Right renal pelvis (tissue), 4 donors: ENCODE measurements around the gene ADGRV1. TPM values are rescaled to one million over a fixed set of nuclear protein-coding genes. Genes with fewer than 3 reads are reported as not detected.
A peak's percentile ranks its signal among the peaks of the same experiment; 100 is the strongest.

Experiments
- DNase-seq, 4 donors: peaks; one replicate each; pipeline ENCODE4 v3.0.0-alpha.2; 2013; ENCODE audit warnings: low read depth in 4 of 4, low spot score in 3 of 4, missing footprints in 1 of 4
- polyA plus RNA-seq, 4 donors: library from polyadenylated mRNA; unstranded; fragments of 120-200 nt; gene quantifications; one replicate each; pipeline ENCODE4 v1.2.1, GENCODE V29; 2013; ENCODE audit not compliant: insufficient read length in 4 of 4

The ADGRV1 gene
- polyA plus RNA-seq, 4 donors: 8.6 to 12.6 (median 12.0) TPM

DNA sequence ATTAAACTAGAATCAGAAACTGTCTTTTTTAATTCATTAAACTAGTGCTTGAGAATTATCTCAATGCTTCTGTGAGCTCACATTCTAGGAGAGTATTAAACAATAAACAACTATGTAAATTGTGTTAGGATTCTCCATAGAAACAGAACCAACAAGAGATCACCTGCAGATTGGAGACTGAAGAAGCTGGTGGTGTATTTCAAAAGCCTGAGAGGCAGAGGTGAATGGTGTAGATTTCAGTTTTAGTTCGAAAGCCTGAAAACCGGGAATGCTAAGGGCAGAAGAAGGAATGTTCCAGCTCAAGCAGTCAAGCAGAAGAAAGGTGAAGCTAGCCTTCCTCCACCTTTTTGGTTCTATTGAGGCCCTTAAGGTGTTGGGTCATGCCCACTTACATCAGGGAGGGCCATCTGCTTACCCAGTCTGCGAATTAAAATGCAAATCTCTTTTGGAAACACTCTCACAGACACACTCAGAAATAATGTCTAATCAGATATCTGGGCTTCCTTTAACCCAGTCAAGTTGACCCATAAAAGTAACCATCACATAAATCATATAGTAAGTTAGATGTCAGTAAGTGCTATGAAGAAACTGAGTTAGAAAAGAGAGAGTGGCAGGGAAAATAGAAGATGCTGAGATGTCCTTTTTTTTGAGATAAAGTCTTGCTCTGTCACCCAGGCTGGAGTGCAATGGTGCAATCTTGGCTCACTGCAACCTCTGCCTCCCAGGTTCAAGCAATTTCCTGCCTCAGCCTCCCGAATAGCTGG is 533.1 kb downstream of the ADGRV1 start:
- DNase-seq: no peak

DNA sequence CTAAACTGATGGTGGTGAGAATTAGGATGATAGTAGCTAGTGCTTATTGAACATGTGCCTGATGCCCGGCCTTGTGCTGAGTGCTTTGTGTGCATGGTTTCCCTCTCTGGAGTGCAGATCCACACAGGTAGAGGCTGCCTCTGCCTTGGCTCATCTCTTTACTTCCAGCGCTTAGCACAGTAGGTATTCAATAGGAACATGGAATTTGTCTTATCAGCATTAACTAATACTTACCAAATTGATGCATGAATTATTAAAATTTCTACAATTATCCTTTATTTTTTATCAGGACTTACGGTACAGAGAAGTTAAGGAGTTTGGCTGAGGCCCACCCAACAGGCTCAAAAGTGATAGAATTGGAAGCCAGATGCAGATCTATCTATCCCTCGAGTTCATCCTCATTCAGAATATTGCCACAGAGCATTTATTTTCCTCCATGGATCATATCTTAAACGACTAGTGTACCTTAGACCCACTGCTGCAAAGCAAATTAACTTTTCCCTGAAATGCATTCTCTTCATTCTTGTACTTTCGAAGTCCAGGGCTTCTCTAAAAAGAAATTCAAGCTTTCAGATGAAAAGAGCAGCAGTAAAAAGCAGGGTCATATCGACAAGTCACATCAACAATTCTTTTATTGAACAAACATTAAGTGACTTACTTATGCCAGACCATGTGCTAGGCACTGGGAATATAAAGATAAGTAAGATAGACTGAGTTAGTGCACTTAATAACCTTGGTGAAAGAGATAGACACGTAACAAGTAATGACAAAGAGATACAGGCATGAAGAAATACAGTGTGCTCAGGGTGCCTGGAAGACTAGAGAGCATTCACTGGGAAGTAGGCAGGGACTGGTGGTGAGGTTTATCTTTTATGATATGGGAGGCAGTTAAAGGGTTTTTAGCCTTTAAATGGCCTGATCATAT is 534.5 kb downstream of the ADGRV1 start:
- no peak for DNase-seq

DNA sequence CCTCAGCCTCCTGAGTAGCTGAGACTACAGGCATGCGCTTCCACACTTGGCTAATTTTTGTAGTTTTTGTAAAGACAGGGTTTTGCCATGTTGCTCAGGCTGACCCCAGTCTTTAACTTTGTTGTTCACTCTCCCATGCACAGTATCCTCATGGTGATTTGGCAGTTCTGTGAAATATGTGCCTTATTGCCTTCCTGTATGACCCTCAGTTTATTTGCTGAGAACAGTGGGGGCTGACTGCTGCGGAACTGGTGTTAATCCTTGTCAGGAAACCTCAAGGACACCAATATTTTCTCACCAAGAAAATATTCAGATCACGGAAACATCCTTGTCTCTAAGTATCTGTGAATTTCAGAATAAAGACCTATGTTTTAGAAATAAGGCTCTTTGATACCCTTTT is 536.7 kb downstream of the ADGRV1 start:
- no peak for DNase-seq

DNA sequence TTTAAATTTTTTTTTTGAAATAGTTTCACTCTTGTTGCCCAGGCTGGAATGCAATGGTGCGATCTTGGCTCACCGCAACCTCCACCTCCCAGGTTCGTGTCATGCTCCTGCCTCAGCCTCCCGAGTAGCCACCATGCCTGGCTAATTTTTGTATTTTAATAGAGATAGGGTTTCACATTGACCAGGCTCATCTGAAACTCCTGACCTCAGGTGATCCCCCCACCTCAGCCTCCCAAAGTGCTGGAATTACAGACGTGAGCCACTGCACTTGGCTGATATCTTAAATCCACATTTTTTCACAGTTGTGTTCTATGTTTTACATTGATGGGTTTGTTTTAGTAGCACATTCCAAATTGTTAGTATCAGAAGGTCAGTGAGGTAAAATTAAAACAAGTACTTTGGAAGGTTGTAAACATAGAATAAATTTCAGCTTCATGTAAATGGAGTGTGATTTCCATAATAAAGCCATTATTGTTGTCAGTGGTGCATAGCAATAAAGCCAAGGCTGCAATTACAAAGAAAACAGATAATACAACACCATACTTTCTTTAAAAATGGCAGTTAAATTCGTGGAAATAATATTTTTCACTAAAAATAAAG is 537.3 kb downstream of the ADGRV1 start:
- DNase-seq: no peak

DNA sequence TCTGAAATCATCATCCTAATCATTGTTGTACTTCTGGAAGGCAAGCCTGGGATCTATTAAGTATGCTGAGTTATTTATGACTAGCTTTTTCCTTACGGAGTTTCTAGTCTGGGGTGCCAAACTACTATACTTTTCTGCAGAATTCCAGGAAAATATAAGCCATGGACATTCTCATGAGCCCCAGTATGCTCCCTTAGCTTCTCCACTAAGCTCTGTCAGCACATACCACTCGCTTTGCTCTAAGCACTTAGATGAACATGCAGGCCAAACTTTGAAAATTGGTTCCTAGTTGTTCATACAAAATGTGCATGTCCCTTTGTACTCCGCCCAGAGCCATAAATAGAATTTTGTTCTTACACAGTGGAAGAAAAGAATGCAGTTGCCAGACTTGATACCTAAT is 539.9 kb downstream of the ADGRV1 start:
- DNase-seq: no peak

DNA sequence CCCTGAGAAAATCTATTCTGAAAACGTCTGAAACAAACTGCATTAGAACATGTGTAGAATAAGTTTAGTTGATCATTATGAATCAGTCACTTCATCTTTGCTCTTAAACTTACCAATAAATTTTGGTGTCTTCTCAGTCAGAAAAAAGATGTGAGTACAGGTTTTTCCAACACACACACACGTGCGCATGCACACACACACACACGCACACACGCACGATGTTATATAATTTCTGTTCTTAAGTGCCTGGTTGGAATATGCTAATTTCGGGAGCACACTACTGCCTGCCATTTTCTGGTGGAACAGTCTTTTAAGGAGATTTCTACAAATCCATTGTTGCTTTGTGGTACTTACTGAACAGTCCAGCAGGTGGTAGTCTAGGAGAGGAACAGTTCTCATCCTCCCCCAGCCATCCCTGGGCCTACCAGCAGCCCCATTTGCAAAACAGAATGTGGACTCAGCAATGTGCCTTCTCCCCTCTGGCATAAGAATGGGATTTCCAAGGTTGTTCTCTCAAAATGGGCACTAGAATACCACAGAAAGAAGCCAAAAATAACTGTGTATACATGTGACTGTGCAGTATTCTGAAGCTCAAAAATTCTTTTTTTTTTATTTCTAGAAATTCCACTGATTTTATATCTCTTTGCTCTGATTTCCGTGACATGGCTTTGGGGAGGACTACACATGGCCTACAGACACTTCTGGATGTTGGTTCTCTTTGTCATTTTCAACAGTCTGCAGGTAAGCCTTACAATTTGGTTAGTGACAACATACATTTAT is 543.2 kb downstream of the ADGRV1 start:
- DNase-seq: peak; percentile 45 to 65 (median 62)

DNA sequence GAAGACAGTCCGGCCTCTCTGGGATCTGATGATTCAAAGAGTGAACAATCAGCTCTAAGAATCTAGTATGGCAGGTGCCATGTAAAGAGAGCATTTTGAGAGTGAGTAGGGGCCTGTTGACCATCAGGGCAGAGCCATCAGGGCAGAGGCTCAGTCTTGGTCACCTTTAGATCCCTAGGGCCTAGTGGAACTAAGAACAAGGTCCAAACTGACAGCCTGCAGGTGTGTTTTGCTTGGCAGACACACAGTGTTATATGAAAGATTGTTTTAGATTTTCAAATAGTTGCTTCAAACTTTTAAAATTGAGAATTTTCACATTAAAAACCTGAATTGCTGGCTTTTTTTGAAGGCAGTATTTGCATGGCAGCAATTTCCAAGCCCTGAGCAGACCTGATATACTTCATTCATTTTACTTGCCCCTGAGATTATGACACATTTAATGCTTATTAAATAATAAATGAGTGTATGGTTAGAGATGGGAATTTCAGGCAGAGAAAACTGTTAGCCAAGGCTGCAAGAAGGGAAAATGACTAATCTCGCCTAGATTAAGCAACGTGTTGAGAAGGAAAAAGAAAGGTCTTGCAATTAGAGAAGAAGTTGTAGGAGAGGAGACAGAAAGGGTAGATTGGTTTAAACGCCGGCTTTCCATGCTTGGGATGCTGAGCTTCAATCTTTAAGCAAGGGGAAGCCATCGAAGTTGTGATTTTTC is 544.9 kb downstream of the ADGRV1 start:
- no peak for DNase-seq

DNA sequence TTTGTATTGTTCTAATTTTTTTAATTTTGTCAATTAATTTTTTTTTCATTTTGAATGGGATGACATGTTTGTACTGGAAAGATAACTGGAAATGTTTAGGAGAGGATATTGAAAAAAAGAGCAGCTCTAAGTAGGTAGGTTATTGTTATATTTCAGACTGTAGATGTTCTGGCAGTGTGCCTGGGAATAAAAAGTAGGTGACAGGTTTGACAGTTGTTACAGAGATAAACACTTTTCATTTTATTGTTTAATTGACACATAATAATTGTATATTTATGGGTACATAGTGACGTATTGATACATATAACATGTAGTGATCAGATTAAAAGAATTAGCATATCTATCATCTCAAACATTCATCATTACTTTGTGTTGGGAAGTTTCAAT is 545.5 kb downstream of the ADGRV1 start:
- no peak for DNase-seq

DNA sequence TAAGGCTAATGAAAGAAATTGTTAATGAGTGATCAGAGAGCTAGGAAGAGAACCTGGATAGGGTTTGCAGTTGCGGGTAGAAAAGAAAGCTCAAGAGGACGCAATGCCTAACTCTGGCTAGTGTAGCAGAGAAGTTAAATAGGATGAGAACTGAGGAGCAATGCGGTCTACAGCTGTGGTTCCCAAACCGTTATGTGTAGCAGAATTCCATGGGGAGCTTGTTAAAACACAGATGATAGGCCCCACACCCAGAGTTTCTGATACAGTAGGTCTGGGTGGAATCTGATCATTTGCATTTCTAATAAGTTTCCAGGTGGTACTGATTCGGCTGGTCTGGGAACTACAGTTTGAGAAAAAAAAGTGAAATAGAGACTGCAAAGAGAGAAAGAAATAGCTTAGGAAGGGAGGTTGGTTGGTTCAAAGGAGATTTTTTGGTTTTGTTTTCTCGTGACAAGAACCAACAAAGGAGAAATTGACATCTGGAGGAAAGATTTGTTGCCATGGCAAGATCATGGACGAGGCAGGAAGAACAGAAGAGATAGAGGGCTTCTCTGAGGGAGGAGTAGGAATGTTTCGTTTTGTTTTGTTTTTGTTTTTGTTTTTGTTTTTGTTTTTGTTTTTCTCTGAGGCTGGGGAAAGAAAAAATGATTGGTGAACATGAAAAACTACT is 548.4 kb downstream of the ADGRV1 start:
- DNase-seq: no peak

DNA sequence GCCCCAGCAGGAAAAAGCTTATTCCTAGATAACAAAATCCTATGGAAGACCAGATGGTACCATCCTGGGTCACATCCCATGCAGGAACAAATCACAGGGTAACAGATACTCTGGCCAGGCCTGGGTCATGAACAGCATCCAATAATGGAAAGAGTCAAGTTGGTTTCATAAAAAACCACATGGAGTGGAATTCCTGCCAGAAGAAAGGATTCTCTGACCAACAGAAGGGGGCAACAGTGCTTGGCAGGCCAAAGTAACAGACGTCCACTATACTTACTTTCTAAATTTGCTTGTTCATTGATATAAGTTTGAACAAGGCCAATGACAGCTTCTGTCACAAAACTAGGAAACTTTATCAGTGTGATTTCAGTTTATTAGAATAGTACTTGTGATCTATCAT is 551.0 kb downstream of the ADGRV1 start:
- DNase-seq: no peak

DNA sequence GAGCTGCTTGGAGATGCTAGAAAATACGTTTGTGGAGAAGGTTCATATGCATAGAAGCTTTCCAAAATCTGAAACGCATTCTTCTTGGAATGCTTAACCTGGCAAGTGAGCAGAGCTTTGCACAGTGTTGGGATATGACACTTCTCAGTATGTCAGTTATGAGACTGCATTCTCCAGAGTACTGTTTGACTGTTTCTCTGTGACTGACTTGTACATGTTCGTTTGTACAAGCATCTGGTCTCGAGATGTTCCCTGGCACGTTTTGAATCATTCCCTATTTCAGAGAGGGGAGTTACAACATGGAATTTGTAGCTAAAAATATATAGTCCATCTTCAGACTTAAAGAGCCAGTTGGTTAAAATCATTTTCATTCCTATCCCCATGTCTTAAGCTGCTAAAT is 552.1 kb downstream of the ADGRV1 start:
- no peak for DNase-seq

DNA sequence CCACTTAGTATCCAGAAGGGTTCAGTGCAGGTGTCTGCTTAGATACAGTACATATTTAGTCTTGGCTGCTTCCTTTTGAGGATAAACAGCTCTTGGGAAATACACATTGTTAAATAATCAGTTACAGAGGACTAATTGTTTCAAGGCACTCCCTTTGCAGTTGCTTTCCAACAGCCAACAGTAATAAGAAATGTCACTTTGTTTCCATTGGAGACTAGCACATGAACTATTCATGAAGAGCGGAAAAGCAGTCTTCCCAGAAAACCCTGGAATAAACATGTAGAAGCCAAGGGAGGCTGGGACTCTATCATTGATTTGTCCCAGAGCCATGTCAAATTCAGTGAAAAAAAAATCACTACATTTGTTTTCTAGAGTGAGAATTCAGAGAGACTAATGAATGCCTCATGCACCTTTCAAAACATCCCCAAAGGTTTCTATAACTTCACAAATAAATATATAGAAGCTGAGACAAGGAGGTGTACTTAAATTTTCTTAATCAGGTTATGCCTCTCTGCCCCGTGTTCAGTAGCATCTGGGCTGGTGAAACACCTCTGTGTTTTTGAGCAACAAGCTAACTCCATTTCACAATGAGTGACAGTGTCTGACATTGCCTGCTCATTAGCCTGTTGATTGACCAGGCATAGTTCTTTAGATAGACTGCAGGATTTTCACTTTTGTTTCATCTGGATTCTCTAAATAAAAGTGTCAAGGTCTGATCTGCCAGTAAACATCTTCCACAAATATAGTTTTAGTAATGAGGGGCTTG is 553.1 kb downstream of the ADGRV1 start:
- DNase-seq: no peak

DNA sequence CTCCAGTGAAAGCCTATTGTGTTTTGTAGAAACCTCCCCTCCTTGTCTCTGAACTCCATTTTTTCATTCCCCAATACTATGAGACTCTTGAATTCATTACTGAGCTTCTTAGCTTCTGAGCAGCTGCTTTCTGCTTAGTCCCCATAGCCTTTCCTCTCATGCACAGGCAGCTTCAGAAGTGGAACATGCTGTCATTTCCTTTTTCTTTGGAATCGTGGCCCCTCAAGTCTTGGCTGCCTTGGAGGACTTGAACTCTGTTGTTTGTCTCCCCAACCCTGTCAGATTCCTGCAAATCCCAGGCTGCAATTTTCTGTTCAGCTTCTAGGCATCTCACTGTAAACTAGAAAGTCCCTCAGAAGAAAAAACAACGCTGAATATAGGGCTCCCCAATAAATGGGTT is 556.1 kb downstream of the ADGRV1 start:
- no peak for DNase-seq

DNA sequence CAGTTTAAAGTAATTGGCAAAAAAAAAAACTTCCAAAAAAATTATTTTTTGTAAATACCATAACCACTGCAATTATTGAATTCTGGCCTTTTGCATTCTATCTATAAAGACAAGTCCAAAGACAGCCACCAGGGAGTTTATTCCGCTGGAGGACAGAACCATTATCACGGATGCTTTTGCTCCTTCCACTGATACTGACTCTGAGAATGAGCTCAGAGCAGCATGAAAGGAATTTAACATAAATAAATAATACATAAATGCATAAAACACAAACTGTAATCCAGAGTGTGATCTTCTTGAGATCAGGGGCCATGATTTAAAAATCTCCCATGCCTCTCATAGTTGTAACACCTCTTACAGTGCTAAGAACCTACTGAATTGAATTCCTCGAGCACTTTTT is 559.8 kb downstream of the ADGRV1 start:
- no peak for DNase-seq

DNA sequence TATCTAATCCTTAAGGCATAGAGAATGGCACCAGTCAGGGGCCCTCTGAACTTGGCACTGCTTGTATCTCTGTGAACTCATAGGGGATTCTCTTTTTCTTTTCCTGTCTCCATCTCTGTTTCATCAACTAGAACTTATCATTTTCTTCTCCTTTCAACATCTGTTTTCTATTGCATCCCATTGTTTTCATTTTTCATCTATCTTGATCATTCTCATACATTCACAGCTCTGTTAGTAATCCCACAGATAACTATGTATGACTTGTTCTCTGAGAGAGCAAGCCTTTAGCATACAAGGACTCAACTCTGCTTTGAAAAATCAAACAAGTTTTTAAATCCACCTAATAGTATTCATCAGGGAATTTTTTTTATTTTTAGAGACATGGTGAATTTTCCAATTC is 560.2 kb downstream of the ADGRV1 start:
- DNase-seq: no peak

DNA sequence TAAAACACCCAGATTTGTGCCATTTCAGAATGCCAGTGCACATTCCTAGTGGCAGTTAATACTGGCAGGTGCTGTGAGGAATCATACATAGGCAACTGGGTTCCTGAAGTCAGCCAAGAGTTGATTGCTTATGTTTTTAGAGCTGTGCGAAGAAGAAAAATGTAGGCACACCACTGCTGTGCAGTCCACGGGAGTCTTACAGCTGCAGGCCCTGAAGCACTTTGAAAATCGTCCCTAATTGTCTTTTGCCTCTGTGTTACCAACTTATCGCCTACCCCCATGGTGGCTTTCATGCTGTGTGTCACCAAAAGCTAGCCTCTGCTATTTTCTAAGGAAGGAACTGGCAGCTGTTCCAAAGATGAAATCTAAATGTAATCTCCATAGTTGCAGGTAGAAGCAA is 560.6 kb downstream of the ADGRV1 start:
- DNase-seq: no peak

DNA sequence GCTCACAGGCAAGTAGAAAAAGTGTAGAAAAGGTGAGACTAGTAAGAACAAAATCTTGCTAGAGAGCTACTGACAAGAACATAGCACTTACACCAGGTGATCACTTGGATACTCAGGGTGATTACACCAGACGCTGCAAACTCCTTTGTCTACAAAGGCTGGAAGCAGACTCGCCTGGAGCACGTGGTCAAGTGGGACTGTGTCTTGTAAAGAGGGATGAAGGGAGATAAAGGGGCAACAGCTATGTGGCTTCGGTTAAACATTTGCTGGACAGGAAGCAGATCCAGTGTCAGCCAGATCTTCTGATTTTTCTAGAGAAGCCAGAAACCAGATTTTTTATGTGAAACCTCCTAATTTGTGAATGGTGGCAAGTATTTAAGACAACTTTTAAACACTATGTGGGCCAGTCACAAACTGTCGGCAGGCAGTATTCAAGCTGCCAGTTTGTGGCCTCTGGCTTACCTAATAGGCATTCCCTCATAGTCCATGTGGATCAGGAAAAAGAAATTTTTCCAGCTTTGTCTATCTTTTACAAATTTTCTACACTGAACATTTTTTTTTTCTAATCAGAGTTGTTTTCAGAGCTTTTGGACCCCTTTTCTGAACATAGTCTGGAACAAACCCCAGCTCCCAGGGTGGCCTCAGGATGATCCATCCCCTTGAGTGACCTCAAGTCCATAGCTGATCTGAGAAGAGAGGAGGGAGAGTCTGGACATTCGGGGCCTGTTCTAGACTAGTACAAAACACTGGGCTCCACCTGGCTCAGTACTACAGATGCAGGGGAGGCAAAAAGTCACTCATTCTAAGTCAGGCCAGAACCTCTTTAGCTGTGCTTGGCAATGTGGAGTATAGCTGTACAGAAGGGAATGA is 561.6 kb downstream of the ADGRV1 start:
- DNase-seq: no peak
